ENCODE measurements around the gene GRID1.

Gene GRID1

DNA sequence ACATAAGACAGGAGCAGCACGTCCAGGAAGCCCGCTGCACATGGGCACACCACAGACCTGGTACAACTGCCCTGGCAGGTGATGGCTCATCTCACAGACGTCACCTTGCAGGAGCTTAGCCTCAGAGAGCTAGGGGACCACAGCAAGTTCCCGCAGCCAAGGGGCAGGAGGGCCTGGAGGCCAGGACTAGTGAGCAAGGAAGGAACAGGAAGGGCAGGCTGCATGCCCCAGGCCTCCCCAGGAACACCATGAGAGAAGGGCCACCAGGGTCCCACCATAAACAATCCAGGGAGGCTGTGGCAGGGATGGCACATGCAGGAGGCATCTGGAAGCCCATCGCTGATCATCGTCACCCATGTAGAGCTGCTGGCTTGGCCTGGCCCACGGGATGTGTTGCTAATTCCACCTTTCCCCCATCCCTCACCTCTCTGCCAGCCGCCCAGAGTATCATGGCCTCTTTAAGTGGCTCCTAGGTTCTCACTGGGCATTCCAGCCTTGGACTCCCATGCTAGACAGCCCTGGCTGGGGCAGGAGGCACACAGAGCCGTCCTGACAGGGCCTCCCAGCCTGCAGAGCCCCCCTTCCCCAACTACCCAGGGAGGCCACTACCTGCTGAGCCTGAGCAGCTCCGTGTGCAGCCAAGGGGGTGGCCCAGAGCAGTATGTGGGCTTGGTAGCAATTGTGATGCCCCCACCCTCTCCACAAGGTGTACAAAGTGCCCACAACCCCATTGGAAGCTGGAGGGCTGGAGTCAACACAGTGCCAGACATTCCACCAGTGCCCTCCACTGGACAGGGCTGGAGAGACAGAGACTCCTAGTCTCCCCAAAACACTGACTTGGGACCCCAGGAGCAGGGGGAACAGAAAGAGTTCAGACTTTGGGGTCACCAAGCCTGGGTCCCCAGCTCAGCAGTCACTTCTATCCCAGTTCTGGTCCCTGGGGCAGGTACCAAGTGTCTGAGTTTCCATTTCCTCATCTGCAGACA, 35.5 kb downstream of the GRID1 start:
- no peak for DNase-seq (ENCODE audit: low read depth)
- TF ChIP-seq CTCF (IDR thresholded peaks at IDR 0.05; ENCODE audit: low read length, missing control alignments): no peak
- H3K4me3 ChIP-seq (replicated peaks; ENCODE audit: low read depth, low read length): no peak overlapping the region

- no peak overlapping the region for H3K4me3 ChIP-seq (replicated peaks; ENCODE audit: low read depth, low read length)
- DNase-seq (ENCODE audit: low read depth): no peak
- TF ChIP-seq CTCF (IDR thresholded peaks at IDR 0.05; ENCODE audit: low read length, missing control alignments): no peak
Measured at GRCh38 chr10:86329896-86330680, 36.5 kb downstream of the GRID1 start.

DNA sequence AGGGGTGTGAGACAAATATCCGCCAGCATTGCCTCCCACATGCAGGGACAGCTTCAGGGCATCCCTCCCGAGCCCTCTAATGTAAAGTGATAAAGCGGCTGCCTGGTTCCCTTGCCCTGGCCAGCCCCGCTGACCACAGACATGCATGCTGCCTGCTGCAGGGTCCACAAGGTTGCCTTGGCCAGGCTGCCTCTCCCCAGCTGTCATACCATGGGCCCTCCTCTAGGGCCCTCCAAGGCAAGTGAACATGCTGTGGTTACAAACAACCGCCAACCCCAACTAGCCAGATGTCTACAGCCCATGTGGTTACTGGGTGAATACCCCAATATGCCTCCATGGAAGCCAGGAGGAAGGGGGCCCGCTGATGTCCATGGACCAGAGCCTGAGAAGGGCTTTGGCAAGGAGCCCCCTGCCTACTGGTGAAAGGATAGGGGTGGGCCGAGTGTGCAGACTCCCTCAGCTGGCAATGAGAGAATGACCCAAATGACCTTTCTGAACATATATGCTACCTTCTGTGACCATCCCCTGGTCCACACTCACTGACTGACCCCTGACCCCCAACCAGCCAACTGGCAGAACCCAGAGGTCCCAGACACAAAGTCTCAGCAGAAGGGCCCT, 37.4 kb downstream of the GRID1 start:
- H3K4me3 ChIP-seq (replicated peaks; ENCODE audit: low read depth, low read length): no peak overlapping the region
- no peak for DNase-seq (ENCODE audit: low read depth)
- no peak for TF ChIP-seq CTCF (IDR thresholded peaks at IDR 0.05; ENCODE audit: low read length, missing control alignments)

GRCh38 chr10:86327954-86328725, 38.5 kb downstream of the GRID1 start:
- no peak for TF ChIP-seq CTCF (IDR thresholded peaks at IDR 0.05; ENCODE audit: low read length, missing control alignments)
- DNase-seq (ENCODE audit: low read depth): no peak
- H3K4me3 ChIP-seq (replicated peaks; ENCODE audit: low read depth, low read length): no peak overlapping the region

DNA sequence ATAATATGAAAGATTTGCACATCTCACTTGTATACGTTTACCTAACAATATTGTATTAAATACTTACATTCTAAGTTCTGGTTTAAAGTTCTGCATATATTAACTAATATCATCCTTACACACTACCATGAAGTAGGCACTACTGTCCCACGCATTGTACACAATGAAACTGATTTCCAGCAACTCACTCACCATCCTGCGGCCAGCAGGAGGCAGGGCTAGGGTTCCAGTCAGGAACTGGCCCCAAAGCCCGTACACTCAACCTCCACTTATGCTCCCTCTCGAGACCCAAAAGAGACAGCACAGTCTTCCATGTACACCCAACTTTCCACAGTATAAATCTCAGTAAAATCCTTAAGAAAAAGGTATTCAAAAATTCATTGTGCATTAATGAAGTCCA, 41.4 kb downstream of the GRID1 start:
- H3K4me3 ChIP-seq (replicated peaks; ENCODE audit: low read depth, low read length): no peak overlapping the region
- DNase-seq (ENCODE audit: low read depth): no peak
- TF ChIP-seq CTCF (IDR thresholded peaks at IDR 0.05; ENCODE audit: low read length, missing control alignments): no peak

DNA sequence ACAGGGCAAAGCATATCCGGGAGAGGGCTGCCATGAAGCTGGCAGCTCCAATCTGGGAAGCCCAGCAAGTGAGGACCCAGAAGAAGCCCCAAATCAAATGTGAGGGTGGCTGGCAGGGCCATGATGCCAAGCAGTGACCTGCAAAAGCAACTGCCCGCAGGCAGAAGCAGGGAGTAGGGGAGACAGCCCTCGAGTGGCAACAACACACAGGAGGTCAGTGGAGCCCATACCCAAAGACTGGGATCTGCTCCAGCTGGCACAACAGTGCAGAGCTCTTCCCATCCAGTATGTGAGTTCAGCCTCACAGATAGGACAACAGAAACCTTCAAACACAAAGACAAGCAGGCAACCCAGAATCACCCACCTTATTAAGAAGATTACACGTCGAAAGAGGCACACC, 45.0 kb downstream of the GRID1 start:
- TF ChIP-seq CTCF (IDR thresholded peaks at IDR 0.05; ENCODE audit: low read length, missing control alignments): no peak
- H3K4me3 ChIP-seq (replicated peaks; ENCODE audit: low read depth, low read length): no peak overlapping the region
- no peak for DNase-seq (ENCODE audit: low read depth)

Data from fibroblast of pulmonary artery (primary cell).